Activated B cell treated with CpG ODN at 0.5 μM for 24 hours (primary cell): ENCODE data around the gene TNMD. TPM values are rescaled to one million over a fixed set of nuclear protein-coding genes. Genes with fewer than 3 reads are reported as not detected.
A peak's percentile ranks its signal among the peaks of the same experiment; 100 is the strongest.

Experiments used
- ATAC-seq: fragments of 200-7000 bp; cut with Tn5 transposase; one replicate; pipeline ENCODE4 v1.10.0; 2021; ENCODE audit warnings: low read depth, mild to moderate bottlenecking, moderate library complexity
- CTCF ChIA-PET: fragments of 350-600 bp; sonication (Branson Sonifier 250); formaldehyde crosslinking; loops from one replicate; lab custom pipeline; 2021; ENCODE audit warnings: antibody characterized with exemption; lab: Charles Lee
- POLR2A ChIA-PET: fragments of 350-600 bp; sonication (Branson Sonifier 250); formaldehyde crosslinking; loops from one replicate; lab custom pipeline; 2021; ENCODE audit warnings: antibody characterized with exemption; lab: Charles Lee
- DNase-seq: peaks from one replicate; pipeline ENCODE4 v3.0.0; 2022
- H3K27ac Mint-ChIP-seq: one replicate; pipeline ENCODE4 v1.8.0; 2020; ENCODE audit warnings: mixed read lengths
- H3K27me3 Mint-ChIP-seq: one replicate; pipeline ENCODE4 v1.8.0; 2021; ENCODE audit warnings: mixed read lengths
- H3K36me3 Mint-ChIP-seq: one replicate; pipeline ENCODE4 v1.8.0; 2021; ENCODE audit warnings: low read depth, mixed read lengths
- H3K4me1 Mint-ChIP-seq: one replicate; pipeline ENCODE4 v1.8.0; 2021; ENCODE audit warnings: mixed read lengths
- H3K4me3 Mint-ChIP-seq: one replicate; pipeline ENCODE4 v1.8.0; 2020; ENCODE audit warnings: mild to moderate bottlenecking, mixed read lengths
- H3K9me3 Mint-ChIP-seq: one replicate; pipeline ENCODE4 v1.8.0; 2020; ENCODE audit warnings: mixed read lengths
- CTCF ChIP-seq: fragments of 200-600 bp; IDR thresholded peaks from one replicate; pipeline ENCODE4 v1.8.0; 2022; ENCODE audit warnings: antibody characterized with exemption, mild to moderate bottlenecking
- intact Hi-C: fragments of 100-400 bp; cut with micrococcal nuclease; formaldehyde crosslinking; loops from one replicate; pipeline ENCODE4 v1.15.1; 2024
- total RNA-seq: library from RNA; stranded (reverse); gene quantifications from 2 replicates; pipeline ENCODE4 v1.2.3, GENCODE V29; 2022

The TNMD gene
- total RNA-seq, 1 donor from 2014 or later = not detected

DNA sequence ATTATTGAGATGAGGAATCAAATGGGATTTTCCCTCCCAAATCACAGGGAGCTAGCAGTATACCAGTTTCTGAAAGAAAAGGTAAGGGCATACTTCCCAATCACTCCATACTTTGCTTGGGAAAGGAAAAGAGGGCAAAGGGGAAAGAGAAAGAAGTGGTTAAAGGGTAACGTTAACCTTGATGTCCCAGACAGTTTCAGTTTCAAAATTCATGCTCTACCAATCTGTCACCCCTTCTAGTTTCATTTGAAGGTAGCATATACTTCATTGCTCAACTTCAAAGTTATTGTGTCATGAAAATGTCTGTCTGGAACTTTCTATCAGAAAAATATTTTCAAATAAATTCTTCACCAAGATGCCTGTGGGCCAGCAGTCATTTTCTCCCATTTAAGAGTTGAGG lies 16.0 kb downstream of the TNMD start:
- ChIA-PET POLR2A (no interaction called here), CTCF (interaction anchor here (1.2 kb wide), 1 partner anchor 14 kb away, joined by 3 read pairs; no protein-coding TSS in a partner anchor)
- Mint-ChIP-seq H3K4me1 (peaks cover 8% of the 10 kb centered on the region), H3K27ac (no peak overlapping the region), H3K27me3 (peaks cover 2% of the 10 kb centered on the region), H3K4me3 (no peak overlapping the region), H3K36me3 (no peaks in the 10 kb centered on the region), H3K9me3 (no peaks in the 10 kb centered on the region)
- TF ChIP-seq CTCF = no peak
- intact Hi-C loops = no loop called here
- no peak for DNase-seq
- ATAC-seq = peak; percentile 50

- H3K27ac Mint-ChIP-seq = no peak overlapping the region
- intact Hi-C loops = loop anchor here (2.0 kb wide), 2 partner anchors 20 to 94 kb away; no protein-coding TSS in a partner anchor
- peaks cover 18% of the 10 kb centered on the region for H3K4me1 Mint-ChIP-seq
- no peak for DNase-seq
- ChIA-PET POLR2A (interaction anchor here (0.7 kb wide), 1 partner anchor 8 kb away, joined by 3 read pairs; no protein-coding TSS in a partner anchor), CTCF (interaction anchor here (1.2 to 2.1 kb wide), 2 partner anchors 8 to 19 kb away, joined by 5 read pairs; no protein-coding TSS in a partner anchor)
- H3K36me3 Mint-ChIP-seq = no peaks in the 10 kb centered on the region
- peak; percentile 31 for ATAC-seq
- H3K4me3 Mint-ChIP-seq = no peak overlapping the region
- TF ChIP-seq CTCF = no peak
- peaks cover 5% of the 10 kb centered on the region for H3K27me3 Mint-ChIP-seq
- no peaks in the 10 kb centered on the region for H3K9me3 Mint-ChIP-seq
Observed at GRCh38 chrX:100606753-100607152, 22.0 kb downstream of the TNMD start.

DNA sequence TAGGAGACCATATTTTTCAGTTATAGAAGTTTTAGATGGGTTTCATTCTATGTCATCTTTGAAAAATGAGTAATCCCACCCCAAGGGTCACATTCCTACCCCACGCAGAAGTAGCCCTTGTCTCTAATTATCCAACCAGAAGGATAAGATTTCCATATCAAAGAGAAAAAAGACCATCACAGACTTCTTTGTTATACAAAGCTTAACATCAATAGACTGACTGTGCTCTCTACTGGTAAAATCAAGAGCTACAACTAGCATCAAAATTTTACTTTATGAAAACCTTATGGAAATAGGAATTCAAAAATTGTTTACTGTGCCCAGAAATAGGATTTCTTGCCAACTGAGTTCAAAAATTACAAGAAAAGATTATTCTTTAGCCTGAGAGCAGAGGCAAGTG lies 24.9 kb downstream of the TNMD start:
- no peak for DNase-seq
- POLR2A ChIA-PET = no interaction called here
- peaks cover 6% of the 10 kb centered on the region for H3K27me3 Mint-ChIP-seq
- no peak overlapping the region for H3K4me3 Mint-ChIP-seq
- H3K4me1 Mint-ChIP-seq = peaks cover 18% of the 10 kb centered on the region
- CTCF ChIA-PET = interaction anchor here (1.0 to 1.6 kb wide), 2 partner anchors 98 to 100 kb away, joined by 4 to 5 read pairs; no protein-coding TSS in a partner anchor
- no peak for ATAC-seq
- H3K9me3 Mint-ChIP-seq = no peaks in the 10 kb centered on the region
- H3K27ac Mint-ChIP-seq = no peak overlapping the region
- H3K36me3 Mint-ChIP-seq = no peaks in the 10 kb centered on the region
- intact Hi-C loops = no loop called here
- TF ChIP-seq CTCF = no peak

GRCh38 chrX:100611951-100612350 lies 27.2 kb downstream of the TNMD start:
- ATAC-seq (no peak), DNase-seq (no peak)
- no peak overlapping the region for H3K27ac Mint-ChIP-seq
- POLR2A ChIA-PET = no interaction called here
- peaks cover 8% of the 10 kb centered on the region for H3K27me3 Mint-ChIP-seq
- no peaks in the 10 kb centered on the region for H3K36me3 Mint-ChIP-seq
- H3K9me3 Mint-ChIP-seq = no peaks in the 10 kb centered on the region
- H3K4me1 Mint-ChIP-seq = peaks cover 11% of the 10 kb centered on the region
- no peak overlapping the region for H3K4me3 Mint-ChIP-seq
- TF ChIP-seq CTCF = no peak
- CTCF ChIA-PET = no interaction called here
- intact Hi-C loops = no loop called here

- no peak overlapping the region for H3K4me3 Mint-ChIP-seq
- DNase-seq (no peak), ATAC-seq (peak; percentile 90)
- no peak overlapping the region for H3K27ac Mint-ChIP-seq
- H3K4me1 Mint-ChIP-seq = peaks cover 5% of the 10 kb centered on the region
- peaks cover 9% of the 10 kb centered on the region for H3K27me3 Mint-ChIP-seq
- no peak for TF ChIP-seq CTCF
- no peaks in the 10 kb centered on the region for H3K36me3 Mint-ChIP-seq
- intact Hi-C loops = loop anchor here (1.0 kb wide), 2 partner anchors 11 to 21 kb away; partner anchors contain the start of gene TSPAN6
- no peaks in the 10 kb centered on the region for H3K9me3 Mint-ChIP-seq
- POLR2A ChIA-PET = interaction anchor here (0.6 kb wide), 1 partner anchor 8 kb away, joined by 3 read pairs; no protein-coding TSS in a partner anchor
- CTCF ChIA-PET = interaction anchor here (0.6 to 1.8 kb wide), 9 partner anchors 8 to 776 kb away, joined by 3 to 16 read pairs (median 5); partner anchors contain the start of genes RPL36A and TSPAN6
Observed at GRCh38 chrX:100615005-100615404, 30.3 kb downstream of the TNMD start.
